Right cardiac atrium (tissue), 5 donors: ENCODE measurements around the gene IRAK3. TPM values are rescaled to one million over a fixed set of nuclear protein-coding genes. Genes with fewer than 3 reads are reported as not detected.
A peak's percentile ranks its signal among the peaks of the same experiment; 100 is the strongest.
"Not testable (repeated sequence)": the region's sequence is repeated elsewhere in the genome, so short reads cannot be mapped to it uniquely, and the experiment has no call there.

Experiments used
- ATAC-seq, 2 donors: fragments of 200-7000 bp; cut with Tn5 transposase; one replicate each; pipeline versions ENCODE4 v1.8.0 to v1.9.1; 2020; ENCODE audit warnings: moderate library complexity in 2 of 2, mild to moderate bottlenecking in 1 of 2
- DNase-seq, 3 donors: peaks; one replicate each; pipeline ENCODE4 v3.0.0-alpha.2; 2020
- H3K27ac ChIP-seq: one replicate; pipeline ENCODE4 v1.5.1; 2013; ENCODE audit warnings: mild to moderate bottlenecking, low read length, control low read depth, moderate library complexity
- H3K27me3 ChIP-seq: one replicate; pipeline ENCODE4 v1.6.1; 2013; ENCODE audit not compliant: control insufficient read depth, insufficient read depth
- H3K4me1 ChIP-seq: one replicate; pipeline ENCODE4 v1.6.1; 2013; ENCODE audit warnings: low read length; ENCODE audit not compliant: control insufficient read depth, insufficient read depth
- H3K4me3 ChIP-seq: one replicate; pipeline ENCODE4 v1.5.1; 2013; ENCODE audit warnings: low read length, control low read depth
- H3K9me3 ChIP-seq: one replicate; pipeline ENCODE4 v1.6.1; 2013; ENCODE audit warnings: low read length; ENCODE audit not compliant: control insufficient read depth
- WGBS: extraction: QIAGEN DNeasy Blood & Tissue Kit; methylation state at CpG from one replicate; pipeline ENCODE4 v1.1.7; 2013; 5-methylcytosine and 5-hydroxymethylcytosine counted together
- intact Hi-C, 4 donors: fragments of 100-400 bp; cut with DNase I; formaldehyde crosslinking; loops; one replicate each; pipeline versions ENCODE4 v1.11.0 to v1.14.0; 2022 to 2023
- polyA plus RNA-seq: library from polyadenylated mRNA; stranded (reverse); fragments of 200-250 nt; gene quantifications from one replicate; pipeline ENCODE4 v1.2.3, GENCODE V29; 2013
- total RNA-seq, 4 donors: library from RNA; stranded (reverse); fragmentation: NEBNext Ultra II Directional; extraction: Animal tissue kit (Norgen Biotek cat#: 25700); gene quantifications; one replicate each; pipeline ENCODE4 v1.2.1, GENCODE V29; 2021
- donor health status: healthy with polysubstance abuse.
- donor health status: DM: no; HTN: yes; CAD: no.
- donor health status: DM: no; HTN: no; CAD: no.
- donor health status: DM: no; HTN: yes; CAD: no; lungs with severe emphysema.
- donor health status: DM: yes; HTN: yes; CAD: no.

The IRAK3 gene
- total and polyA plus RNA-seq, 5 donors = 4.1 to 17.0 (median 9.2) TPM

- ATAC-seq (no peak), DNase-seq (no peak)
- H3K27ac ChIP-seq = no peak overlapping the region
- intact Hi-C loops = loop anchor here in 1 of 4 donors (10.0 kb wide), 1 partner anchor 117 kb away; no protein-coding TSS in a partner anchor
- H3K27me3 ChIP-seq = no peaks in the 10 kb centered on the region
- WGBS = 81% methylated on average over 5 of the region's 5 CpGs
- no peaks in the 10 kb centered on the region for H3K9me3 ChIP-seq
- no peaks in the 10 kb centered on the region for H3K4me1 ChIP-seq
- no peak overlapping the region for H3K4me3 ChIP-seq
Observed at GRCh38 chr12:66288121-66288520, 99.1 kb downstream of the IRAK3 start.

DNA sequence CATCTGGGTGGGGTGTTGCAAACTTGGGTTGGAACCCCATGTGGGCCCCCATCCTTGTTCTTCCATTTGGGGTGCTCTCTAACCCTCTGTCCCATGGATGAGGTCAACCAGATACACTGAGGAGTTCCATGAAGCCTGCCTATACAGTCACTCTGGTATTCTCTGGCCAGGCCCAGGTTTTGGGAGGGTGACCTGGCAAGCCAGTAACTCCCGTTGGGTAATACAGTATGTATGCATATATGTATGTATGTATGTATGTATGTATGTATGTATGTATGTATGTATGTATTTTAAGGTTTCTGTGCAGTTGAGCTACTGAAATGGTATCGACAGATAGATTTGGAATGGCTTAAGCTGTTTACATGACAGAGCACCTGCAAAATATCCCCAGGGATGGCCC lies 100.5 kb downstream of the IRAK3 start:
- no peaks in the 10 kb centered on the region for H3K9me3 ChIP-seq
- 92% methylated on average over 2 of the region's 2 CpGs for WGBS
- no peak for DNase-seq
- H3K4me1 ChIP-seq = no peaks in the 10 kb centered on the region
- ATAC-seq = no peak
- no peaks in the 10 kb centered on the region for H3K27me3 ChIP-seq
- H3K4me3 ChIP-seq = no peak overlapping the region
- intact Hi-C loops = loop anchor here in 1 of 4 donors (10.0 kb wide), 1 partner anchor 115 kb away; no protein-coding TSS in a partner anchor
- H3K27ac ChIP-seq = no peak overlapping the region

DNA sequence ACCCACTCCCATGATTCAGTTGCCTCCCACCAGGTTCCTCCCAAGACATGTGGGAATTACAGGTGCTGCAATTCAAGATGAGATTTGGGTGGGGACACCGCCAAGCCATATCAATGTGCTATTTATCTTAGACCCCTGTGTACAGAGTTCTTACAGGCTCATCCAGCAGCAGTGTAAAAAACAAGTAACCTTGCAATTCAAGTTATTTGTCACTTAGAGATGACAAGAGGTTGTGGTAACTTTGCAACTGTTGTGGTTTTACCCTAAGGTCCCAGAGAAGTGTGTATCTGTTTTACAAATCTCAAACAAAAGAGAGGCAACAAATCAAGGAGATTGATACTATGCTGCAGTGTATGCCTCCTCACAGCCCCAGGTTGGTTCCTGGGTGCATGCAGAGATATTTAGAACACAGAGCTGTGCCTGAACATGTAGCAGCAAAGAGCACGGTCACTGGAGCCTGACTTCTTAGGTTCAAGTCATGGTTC lies 101.7 kb downstream of the IRAK3 start:
- Histone ChIP-seq H3K27me3 (no peaks in the 10 kb centered on the region), H3K27ac (no peak overlapping the region), H3K9me3 (no peaks in the 10 kb centered on the region), H3K4me3 (no peak overlapping the region), H3K4me1 (no peaks in the 10 kb centered on the region)
- WGBS = 83% methylated on average over 2 of the region's 2 CpGs
- intact Hi-C loops = no loop called here
- ATAC-seq = no peak
- DNase-seq = no peak

DNA sequence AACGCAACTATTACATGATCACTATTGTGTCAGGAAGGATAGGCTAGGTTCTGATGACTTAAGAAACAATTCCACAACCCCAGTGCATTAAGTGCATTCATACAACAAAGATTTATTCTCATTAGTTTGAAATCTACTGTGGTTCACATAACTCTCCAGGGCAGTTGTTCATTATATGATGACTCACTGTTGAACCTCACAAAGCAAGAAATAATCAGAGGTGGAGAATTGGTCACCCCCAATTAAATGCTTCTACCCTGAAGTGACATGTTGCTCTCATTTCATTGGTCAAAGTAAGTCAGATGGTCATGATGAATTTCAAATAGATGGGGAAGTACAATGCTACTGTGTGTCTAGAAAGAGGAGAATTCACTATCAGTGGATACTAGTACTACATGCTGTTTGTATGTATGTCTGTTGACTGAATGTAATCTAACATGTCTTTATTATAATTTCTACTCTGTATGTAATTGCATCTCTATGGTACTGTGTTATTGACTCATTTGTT lies 107.2 kb downstream of the IRAK3 start:
- ATAC-seq = no peak
- Histone ChIP-seq H3K27me3 (no peaks in the 10 kb centered on the region), H3K9me3 (no peaks in the 10 kb centered on the region), H3K4me1 (no peaks in the 10 kb centered on the region), H3K4me3 (no peak overlapping the region), H3K27ac (no peak overlapping the region)
- intact Hi-C loops = no loop called here
- no peak for DNase-seq
- 83% methylated on average over 1 of the region's 1 CpG for WGBS

GRCh38 chr12:66297080-66297479 lies 108.1 kb downstream of the IRAK3 start:
- Histone ChIP-seq H3K9me3 (no peaks in the 10 kb centered on the region), H3K27me3 (no peaks in the 10 kb centered on the region), H3K4me3 (no peak overlapping the region), H3K27ac (no peak overlapping the region), H3K4me1 (no peaks in the 10 kb centered on the region)
- WGBS = 68% methylated on average over 4 of the region's 4 CpGs
- DNase-seq (no peak), ATAC-seq (no peak)
- intact Hi-C loops = no loop called here

- no peak overlapping the region for H3K27ac ChIP-seq
- no peak overlapping the region for H3K4me3 ChIP-seq
- no peak for DNase-seq
- no peaks in the 10 kb centered on the region for H3K9me3 ChIP-seq
- intact Hi-C loops = no loop called here
- H3K4me1 ChIP-seq = no peaks in the 10 kb centered on the region
- no peaks in the 10 kb centered on the region for H3K27me3 ChIP-seq
- WGBS = 79% methylated on average over 3 of the region's 3 CpGs
- no peak for ATAC-seq
Observed at GRCh38 chr12:66297923-66298322, 108.9 kb downstream of the IRAK3 start.

- intact Hi-C loops = no loop called here
Observed at GRCh38 chr12:66301944-66302826, 113.2 kb downstream of the IRAK3 start, which contains the start of gene HELB. Gene HELB (plus strand): TSS chr12:66302493. CDS start chr12:66302604, 111 bp downstream.

GRCh38 chr12:66302827-66303169 lies 113.8 kb downstream of the IRAK3 start:
- DNase-seq = no peak
- Histone ChIP-seq H3K4me1 (peaks cover 1% of the 10 kb centered on the region), H3K9me3 (no peaks in the 10 kb centered on the region), H3K27me3 (no peaks in the 10 kb centered on the region), H3K4me3 (peak overlapping the region; percentile 54), H3K27ac (peak overlapping the region; percentile 19)
- ATAC-seq = no peak
- intact Hi-C loops = no loop called here
- WGBS = 19% methylated on average over 6 of the region's 6 CpGs

More at GRCh38 chr12:66301944-66302826, 113.2 kb downstream of the IRAK3 start, which contains the start of gene HELB:
- H3K4me3 ChIP-seq = peak within 1 kb of the TSS; percentile 54
- H3K9me3 ChIP-seq = no peaks in the 10 kb centered on the region
- peak within 1 kb of the TSS; percentile 42 for H3K27ac ChIP-seq
- H3K27me3 ChIP-seq = no peaks in the 10 kb centered on the region
- H3K4me1 ChIP-seq = peaks cover 1% of the 10 kb centered on the region
- DNase-seq (peak; percentile 99), ATAC-seq (peak; percentile 100)
- WGBS = under 1% methylated on average over 45 of the region's 45 CpGs

- H3K4me1 ChIP-seq, H3K27ac ChIP-seq, intact Hi-C loops, H3K4me3 ChIP-seq, H3K27me3 ChIP-seq, ATAC-seq, H3K9me3 ChIP-seq: not testable (repeated sequence)
- peak in 1 of 3 donors; percentile 46 for DNase-seq
- WGBS = 82% methylated on average over 14 of the region's 14 CpGs
Observed at GRCh38 chr12:66303316-66303804, 114.3 kb downstream of the IRAK3 start.
